MCF 10A (cell line): Measurements from ENCODE around the gene PTPRG. TPM values are rescaled to one million over a fixed set of nuclear protein-coding genes. Genes with fewer than 3 reads are reported as not detected.

ENCODE experiments used
- BruUV-seq: library from RNA; stranded (reverse); fragments of 400-500 nt; replicated peaks from 2 replicates; lab custom pipeline; 2021; lab: Mats Ljungman, UMichigan
- CTCF ChIA-PET: fragments of 300-600 bp; sonication (Branson Sonifier 250); formaldehyde crosslinking; extraction: SDS; loops from one replicate; lab custom pipeline; 2021; ENCODE audit warnings: antibody characterized with exemption, inconsistent platforms; lab: Yijun Ruan, JAX
- POLR2A ChIA-PET: fragments of 300-600, 350-650 bp; sonication (Branson Sonifier 250); formaldehyde crosslinking; extraction: SDS; loops from one replicate; lab custom pipeline; 2020; ENCODE audit warnings: antibody characterized with exemption, inconsistent platforms; lab: Yijun Ruan, JAX
- DNase-seq: peaks from one replicate; pipeline ENCODE4 v3.0.0-alpha.2; 2018; ENCODE audit not compliant: unreplicated experiment
- H3K27ac Mint-ChIP-seq: one replicate; pipeline ENCODE4 v1.8.0; 2022; ENCODE audit warnings: mild to moderate bottlenecking, low read depth, mixed read lengths; ENCODE audit not compliant: unreplicated experiment
- H3K27me3 Mint-ChIP-seq: one replicate; pipeline ENCODE4 v1.8.0; 2022; ENCODE audit warnings: mixed read lengths; ENCODE audit not compliant: insufficient read depth, unreplicated experiment
- H3K36me3 Mint-ChIP-seq: one replicate; pipeline ENCODE4 v1.8.0; 2022; ENCODE audit warnings: mild to moderate bottlenecking, moderate library complexity, mixed read lengths; ENCODE audit not compliant: insufficient read depth, unreplicated experiment
- H3K4me1 Mint-ChIP-seq: one replicate; pipeline ENCODE4 v1.8.0; 2022; ENCODE audit warnings: mixed read lengths; ENCODE audit not compliant: insufficient read depth, unreplicated experiment
- H3K4me3 Mint-ChIP-seq: one replicate; pipeline ENCODE4 v1.8.0; 2022; ENCODE audit warnings: mild to moderate bottlenecking, moderate library complexity, mixed read lengths; ENCODE audit not compliant: unreplicated experiment
- H3K9me3 Mint-ChIP-seq: one replicate; pipeline ENCODE4 v1.8.0; 2022; ENCODE audit warnings: mixed read lengths; ENCODE audit not compliant: unreplicated experiment
- CTCF ChIP-seq: fragments of 200-600 bp; IDR thresholded peaks from one replicate; pipeline ENCODE4 v1.8.0; 2022; ENCODE audit warnings: antibody characterized with exemption, mild to moderate bottlenecking; ENCODE audit not compliant: unreplicated experiment
- intact Hi-C: fragments of 100-400 bp; cut with micrococcal nuclease; formaldehyde crosslinking; loops from 2 replicates; pipeline ENCODE4 v1.14.1; 2022
- total RNA-seq: library from RNA; stranded (reverse); gene quantifications from 2 replicates; pipeline ENCODE4 v1.2.3, GENCODE V29; 2022

PTPRG gene
- total RNA-seq, 1 experiment from 2014 or later, result 54.5 TPM

DNA sequence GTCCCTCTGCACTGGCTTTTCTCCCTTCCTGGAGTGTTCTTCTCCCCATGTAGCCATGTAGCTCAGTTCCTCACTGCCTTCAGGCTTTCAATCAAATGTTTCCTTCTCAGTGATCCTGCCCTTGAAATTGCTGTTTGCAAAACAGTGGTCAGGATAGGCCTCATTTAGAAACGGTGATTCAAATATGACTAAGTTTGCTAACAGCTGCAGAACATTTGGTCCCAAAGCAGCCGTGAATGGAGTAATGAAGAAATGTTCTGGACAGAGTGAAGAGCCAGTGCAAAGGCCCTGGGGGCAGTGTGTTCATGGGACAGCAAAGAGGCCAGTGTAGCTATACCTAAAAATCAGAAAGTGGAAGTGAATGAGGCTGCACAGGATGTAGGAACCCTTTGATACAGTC lies 588.6 kb downstream of the PTPRG start:
- no peak overlapping the region for H3K4me3 Mint-ChIP-seq
- DNase-seq, result peak; percentile 48
- intact Hi-C loops, result no loop called here

DNA sequence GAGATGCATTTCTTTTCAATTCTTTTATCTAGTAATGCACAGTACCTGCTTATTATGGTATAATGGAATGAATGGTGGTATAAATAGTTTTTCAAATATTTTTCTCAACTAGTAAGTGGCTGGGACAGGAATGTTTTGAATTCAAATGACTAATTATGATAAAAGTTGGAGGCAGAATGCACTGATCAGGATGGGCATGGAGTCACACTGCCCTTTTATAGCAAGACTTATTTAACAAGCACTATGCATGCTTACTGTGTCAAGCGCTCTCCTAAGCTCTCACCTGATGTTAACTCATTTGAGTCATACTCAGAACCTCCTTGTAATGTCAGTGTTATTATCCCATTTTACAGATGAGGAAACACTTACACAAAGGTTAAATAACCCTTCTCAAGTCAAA lies 590.2 kb downstream of the PTPRG start:
- BruUV-seq, result no TSS peak
- DNase-seq, result no peak
- CTCF ChIA-PET, result no interaction called here
- H3K36me3 Mint-ChIP-seq, result peaks cover 14% of the 10 kb centered on the region
- H3K27me3 Mint-ChIP-seq, result no peaks in the 10 kb centered on the region
- POLR2A ChIA-PET, result no interaction called here
- H3K27ac Mint-ChIP-seq, result no peak overlapping the region
- H3K4me3 Mint-ChIP-seq, result no peak overlapping the region
- intact Hi-C loops, result no loop called here
- TF ChIP-seq CTCF, result no peak
- H3K4me1 Mint-ChIP-seq, result peaks cover 13% of the 10 kb centered on the region
- H3K9me3 Mint-ChIP-seq, result peaks cover 8% of the 10 kb centered on the region

More for the DNA sequence above, 588.6 kb downstream of the PTPRG start:
- no peaks in the 10 kb centered on the region for H3K27me3 Mint-ChIP-seq
- TF ChIP-seq CTCF, result no peak
- BruUV-seq, result no TSS peak
- H3K4me1 Mint-ChIP-seq, result peaks cover 13% of the 10 kb centered on the region
- ChIA-PET CTCF (interaction anchor here (0.6 to 0.8 kb wide), 3 partner anchors 67 to 292 kb away, joined by 3 read pairs; no protein-coding TSS in a partner anchor), POLR2A (interaction anchor here (0.7 to 1.1 kb wide), 2 partner anchors 12 to 73 kb away, joined by 3 read pairs; no protein-coding TSS in a partner anchor)
- peaks cover 8% of the 10 kb centered on the region for H3K9me3 Mint-ChIP-seq
- H3K36me3 Mint-ChIP-seq, result peaks cover 19% of the 10 kb centered on the region
- H3K27ac Mint-ChIP-seq, result peak overlapping the region; percentile 95

- TF ChIP-seq CTCF, result no peak
- Mint-ChIP-seq H3K4me1 (peaks cover 13% of the 10 kb centered on the region), H3K27me3 (no peaks in the 10 kb centered on the region), H3K9me3 (peaks cover 8% of the 10 kb centered on the region), H3K4me3 (no peak overlapping the region), H3K27ac (no peak overlapping the region), H3K36me3 (peaks cover 13% of the 10 kb centered on the region)
- intact Hi-C loops, result no loop called here
- no TSS peak for BruUV-seq
- POLR2A ChIA-PET, result interaction anchor here (0.6 kb wide), 1 partner anchor 228 kb away, joined by 3 read pairs; no protein-coding TSS in a partner anchor
- no peak for DNase-seq
- CTCF ChIA-PET, result interaction anchor here (0.6 to 1.2 kb wide), 3 partner anchors 14 to 579 kb away, joined by 3 to 8 read pairs (median 3); no protein-coding TSS in a partner anchor
Measured at GRCh38 chr3:62153231-62153630, 591.9 kb downstream of the PTPRG start.

DNA sequence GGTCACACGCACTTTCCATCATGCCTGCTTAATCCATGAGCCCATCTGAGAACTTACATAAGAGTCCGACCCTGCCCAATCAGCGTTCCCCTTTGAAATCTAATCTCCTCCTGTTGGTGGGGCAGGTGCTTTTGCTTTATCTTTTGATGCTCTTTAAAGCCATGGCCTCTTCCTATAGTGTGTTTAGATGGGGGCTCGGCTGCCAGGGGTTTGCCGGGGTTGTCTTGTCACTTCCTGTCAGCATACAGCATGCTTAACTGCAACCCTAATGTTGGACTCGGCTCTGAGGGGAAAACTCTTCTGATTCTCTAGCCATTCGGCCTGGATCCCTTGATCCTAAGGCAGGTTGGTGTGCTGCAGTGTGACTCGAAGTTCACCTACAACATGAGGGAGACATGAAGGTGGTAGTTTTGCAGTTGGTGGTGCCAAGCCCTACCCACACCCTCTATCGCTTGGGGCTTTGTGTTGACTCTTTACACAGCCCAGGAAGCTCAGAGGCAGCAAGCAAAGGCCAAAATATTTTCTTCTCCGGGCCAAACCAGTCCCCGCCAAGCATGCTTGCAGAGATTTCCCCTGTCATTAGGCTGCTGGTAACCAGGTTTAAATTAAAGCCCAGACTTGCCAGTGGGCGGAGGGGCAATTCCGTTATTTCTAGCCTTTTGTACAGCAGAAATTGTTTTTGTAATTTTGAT lies 593.2 kb downstream of the PTPRG start:
- intact Hi-C loops, result no loop called here
- H3K4me1 Mint-ChIP-seq, result peaks cover 14% of the 10 kb centered on the region
- no peak overlapping the region for H3K4me3 Mint-ChIP-seq
- POLR2A ChIA-PET, result no interaction called here
- H3K27ac Mint-ChIP-seq, result no peak overlapping the region
- no peak for DNase-seq
- TF ChIP-seq CTCF, result no peak
- no peaks in the 10 kb centered on the region for H3K27me3 Mint-ChIP-seq
- no TSS peak for BruUV-seq
- CTCF ChIA-PET, result interaction anchor here (1.2 kb wide), 1 partner anchor 15 kb away, joined by 3 read pairs; no protein-coding TSS in a partner anchor
- peaks cover 13% of the 10 kb centered on the region for H3K36me3 Mint-ChIP-seq
- peaks cover 6% of the 10 kb centered on the region for H3K9me3 Mint-ChIP-seq
